ENCODE data around the gene MCL1.
"Not testable (repeated sequence)": the region's sequence is repeated elsewhere in the genome, so short reads cannot be mapped to it uniquely, and the experiment has no call there.

MCL1 gene

DNA sequence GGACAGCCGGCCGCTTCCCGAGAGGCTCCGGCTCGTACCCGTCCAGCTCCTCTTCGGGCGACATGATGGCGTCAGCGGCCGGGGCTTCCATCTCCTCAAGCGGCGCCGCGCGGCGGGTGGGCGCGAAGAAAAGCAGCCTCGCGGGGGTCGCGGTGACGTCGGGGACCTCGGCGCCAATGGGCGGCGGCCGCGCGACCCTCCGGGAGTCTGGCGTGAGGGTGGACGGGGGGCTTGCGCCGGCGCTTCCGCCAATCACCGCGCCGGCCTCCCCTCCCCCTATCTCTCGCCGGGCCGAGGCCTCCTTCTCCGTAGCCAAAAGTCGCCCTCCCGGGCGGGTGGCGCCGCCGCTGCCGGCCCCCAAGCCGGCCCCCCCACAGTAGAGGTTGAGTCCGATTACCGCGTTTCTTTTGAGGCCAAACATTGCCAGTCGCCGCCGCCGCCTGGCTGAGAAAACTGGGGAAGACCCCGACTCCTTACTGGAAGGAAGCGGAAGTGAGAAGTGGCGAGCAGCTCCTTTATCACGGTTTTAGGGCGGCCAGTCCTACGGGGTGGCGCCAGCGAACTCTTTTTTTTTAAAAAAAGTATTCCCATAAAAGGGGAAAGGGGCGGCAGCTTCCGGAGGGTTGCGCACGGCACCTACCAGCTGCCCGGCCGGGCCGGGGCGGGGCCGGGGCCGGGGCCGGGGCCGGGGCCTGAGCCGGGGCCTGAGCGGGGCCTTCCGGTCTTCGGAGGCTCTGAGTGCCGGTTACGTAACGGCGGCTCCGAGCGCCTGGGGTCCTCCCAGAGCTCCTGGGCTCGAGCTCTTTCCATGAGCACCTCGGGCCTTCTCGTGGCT is at the start of gene MCL1:
MCL1 (minus strand) TSS at position 501 of the 835 bp plus-strand sequence; CDS start at position 421, 80 bp downstream.
- DNase-seq = peak; percentile 96

DNA sequence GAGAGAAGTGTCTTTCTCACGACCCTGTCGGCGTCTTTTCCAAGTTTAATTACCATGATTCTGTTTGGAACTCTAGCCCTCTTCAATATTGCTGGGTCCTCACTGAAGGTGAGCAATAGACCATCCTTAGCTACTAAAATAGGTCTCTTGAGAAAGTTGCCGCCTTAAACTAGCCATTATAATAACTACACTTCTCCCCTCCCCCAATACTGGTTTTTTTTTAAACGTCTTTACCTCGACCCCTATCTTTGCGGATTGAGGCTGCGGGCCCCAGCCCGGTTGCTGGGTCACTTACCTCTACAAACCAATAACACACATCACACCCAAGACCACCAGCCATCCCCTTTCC is 49.3 kb upstream of the MCL1 start:
- DNase-seq = no peak

DNA sequence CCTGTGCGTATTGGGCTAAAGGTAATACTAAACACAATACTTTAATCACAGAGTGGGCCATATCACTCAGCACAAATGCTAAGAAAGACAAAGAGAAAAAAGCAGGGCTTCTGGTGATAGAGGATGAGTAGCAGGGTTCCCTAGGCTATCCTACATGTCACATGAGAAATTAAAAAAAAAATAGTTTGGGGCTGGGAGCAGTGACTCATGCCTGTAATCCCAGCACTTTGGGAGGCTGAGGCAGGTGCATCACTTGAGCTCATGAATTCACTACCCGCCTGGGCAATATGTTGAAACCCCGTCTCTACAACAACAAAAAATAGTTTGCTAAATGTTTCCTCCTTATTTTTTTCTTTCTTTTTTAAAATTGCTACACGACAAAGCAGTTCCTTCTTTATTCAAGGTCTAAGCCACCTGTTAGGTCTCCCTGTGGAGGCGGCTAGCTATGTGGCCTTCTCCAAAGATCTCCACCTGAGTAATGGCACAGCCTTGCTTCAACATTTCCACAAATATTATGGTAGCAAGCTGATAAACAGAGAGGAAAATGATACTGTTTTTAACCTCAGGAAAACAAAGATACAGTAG is 48.5 kb upstream of the MCL1 start:
- no peak for DNase-seq

- no peak for DNase-seq
These were observed 46.7 kb upstream of the MCL1 start for GRCh38 chr1:150626150-150626549.

GRCh38 chr1:150624546-150624945 is 45.1 kb upstream of the MCL1 start:
- not testable (repeated sequence) for DNase-seq

GRCh38 chr1:150624134-150624533 is 44.7 kb upstream of the MCL1 start:
- DNase-seq = not testable (repeated sequence)

DNA sequence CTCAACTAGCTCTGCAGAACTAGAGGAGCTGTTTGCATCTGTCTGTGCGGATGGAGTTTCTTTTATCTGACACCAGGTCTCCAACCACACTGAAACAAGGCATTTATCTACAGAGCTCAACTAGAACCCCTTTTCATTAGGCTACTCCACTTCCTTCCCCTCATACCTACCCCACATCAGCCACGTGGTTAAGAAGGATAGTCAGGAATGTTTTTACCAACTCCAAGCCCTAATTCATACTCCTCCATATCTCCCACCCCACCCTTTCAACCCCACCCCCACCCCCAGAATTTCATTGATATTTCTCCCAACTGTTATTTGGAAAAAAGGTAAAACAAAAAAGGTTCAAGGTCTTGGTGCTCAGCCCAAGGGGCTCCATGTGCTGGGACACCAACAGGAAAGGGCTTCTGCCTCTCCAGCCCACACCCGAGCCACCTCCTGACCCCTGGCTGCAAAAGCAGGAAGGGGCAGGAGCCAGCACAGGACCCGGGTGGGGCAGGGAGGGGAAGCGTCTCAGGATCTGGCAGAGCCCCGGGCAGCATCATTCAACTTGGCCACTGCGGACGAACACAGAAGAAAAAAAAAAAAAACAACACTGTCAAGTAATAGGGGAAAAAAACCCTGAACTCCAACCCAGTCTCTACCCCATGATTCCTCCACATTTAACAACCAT is 43.0 kb upstream of the MCL1 start:
- no peak for DNase-seq

GRCh38 chr1:150621497-150622302 is 42.3 kb upstream of the MCL1 start:
- peak; percentile 78 for DNase-seq

DNA sequence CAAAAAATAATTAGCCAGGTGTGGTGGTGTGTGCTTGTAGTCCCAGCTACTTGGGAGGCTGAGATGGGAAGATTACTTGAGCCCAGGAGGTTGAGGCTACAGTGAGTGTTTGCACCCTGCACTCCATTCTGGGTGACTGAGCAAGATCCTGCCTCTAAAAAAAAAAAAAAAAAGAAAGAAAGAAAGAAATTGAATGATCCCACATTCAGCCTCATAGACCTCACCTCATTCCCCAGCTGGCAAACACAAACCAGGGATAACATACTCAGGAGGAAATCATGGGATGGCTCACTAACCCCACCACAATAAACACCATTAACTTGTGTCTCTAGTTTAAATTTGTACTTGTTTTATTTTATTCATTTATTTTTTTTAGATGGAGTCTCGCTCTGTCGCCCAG is 41.5 kb upstream of the MCL1 start:
- DNase-seq = no peak

DNA sequence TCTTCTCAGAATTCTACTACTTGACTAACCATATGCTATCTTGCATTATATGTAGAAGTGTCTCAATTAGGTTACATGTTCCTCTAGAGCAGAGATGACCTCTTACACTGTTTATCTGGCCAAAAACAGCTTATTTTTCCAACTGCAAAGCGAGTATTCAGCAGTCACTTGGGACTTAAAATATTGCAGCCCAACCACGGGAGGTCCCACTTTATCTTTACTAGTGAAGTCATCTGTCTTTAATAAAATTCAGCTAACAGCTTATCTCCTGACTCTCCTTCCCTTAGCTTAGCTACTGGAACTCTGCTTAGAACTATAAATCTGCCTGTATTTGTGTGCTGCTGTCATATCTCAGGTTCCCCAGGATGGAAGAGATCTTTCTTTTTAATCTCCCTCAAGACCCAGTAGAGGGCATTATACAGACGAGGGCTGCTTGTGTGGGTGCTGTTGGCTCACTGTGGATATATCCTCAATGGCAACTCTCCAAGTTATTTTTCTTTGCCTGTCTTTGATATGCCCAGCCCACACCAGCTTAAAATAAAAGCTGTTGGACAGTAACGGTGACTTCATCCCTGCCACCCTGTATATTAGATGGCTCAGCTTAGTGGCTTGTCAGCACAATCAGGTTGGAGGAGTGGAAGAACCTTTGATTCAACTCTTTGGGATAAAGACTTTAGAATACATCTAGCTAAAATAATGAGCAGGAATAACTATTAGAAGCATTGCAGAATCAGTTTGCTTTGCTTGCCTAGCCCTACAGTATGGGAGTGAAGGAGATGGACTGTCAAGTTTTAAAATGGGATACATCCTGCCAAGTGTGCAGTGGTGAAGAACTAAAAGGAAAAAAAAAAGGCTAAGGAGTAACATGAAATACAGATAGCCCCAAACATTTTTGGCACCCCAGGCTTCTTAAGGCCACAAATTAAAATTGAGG is 40.4 kb upstream of the MCL1 start:
- peak; percentile 51 for DNase-seq

- peak; percentile 36 for DNase-seq
These were observed 36.2 kb upstream of the MCL1 start for GRCh38 chr1:150615346-150616201.

DNA sequence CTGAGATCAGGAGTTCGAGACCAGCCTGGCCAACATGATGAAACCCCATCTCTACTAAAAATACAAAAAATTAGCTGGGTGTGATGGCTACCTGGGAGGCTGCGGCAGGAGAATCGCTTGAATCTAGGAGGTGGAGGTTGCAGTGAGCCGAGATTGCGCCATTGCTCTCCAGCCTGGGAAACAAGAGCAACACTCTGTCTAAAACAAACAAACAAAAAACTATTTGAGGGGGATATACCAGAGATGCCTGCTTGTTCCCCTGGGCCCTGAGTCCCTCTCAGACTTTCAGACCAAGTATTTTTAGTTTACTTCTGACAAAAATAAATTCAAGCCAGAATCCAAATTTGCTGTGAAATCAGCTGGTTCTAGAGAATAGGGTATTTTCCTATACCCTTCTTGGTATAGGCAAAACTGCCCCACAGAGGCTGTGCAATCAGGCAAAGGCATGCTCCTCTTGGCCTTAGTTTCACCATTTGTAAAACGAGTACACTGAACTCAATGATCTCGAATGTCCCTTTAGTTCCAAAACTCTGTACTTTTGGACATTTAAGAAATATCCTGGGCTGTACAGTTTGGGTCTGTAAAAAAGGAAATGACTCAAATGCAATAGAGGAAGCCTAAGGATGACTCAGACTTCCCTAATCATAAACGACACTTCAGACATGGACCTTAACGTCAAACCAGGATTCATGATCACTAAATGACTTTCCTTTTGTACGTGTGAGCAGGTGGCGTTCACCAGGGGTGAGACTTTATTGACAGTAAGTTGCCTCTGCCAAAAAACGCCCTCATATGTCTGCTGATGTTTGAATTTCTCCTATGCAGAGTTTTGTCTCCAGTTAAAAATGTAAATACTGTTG is 33.9 kb upstream of the MCL1 start:
- peak; percentile 72 for DNase-seq

GRCh38 chr1:150612014-150612345 is 32.6 kb upstream of the MCL1 start:
- DNase-seq = no peak

- DNase-seq = no peak
These were observed 31.2 kb upstream of the MCL1 start for GRCh38 chr1:150610576-150610975.

- no peak for DNase-seq
These were observed 30.3 kb upstream of the MCL1 start for GRCh38 chr1:150609732-150610131.

- no peak for DNase-seq
These were observed 27.2 kb upstream of the MCL1 start for GRCh38 chr1:150606463-150607142.

DNA sequence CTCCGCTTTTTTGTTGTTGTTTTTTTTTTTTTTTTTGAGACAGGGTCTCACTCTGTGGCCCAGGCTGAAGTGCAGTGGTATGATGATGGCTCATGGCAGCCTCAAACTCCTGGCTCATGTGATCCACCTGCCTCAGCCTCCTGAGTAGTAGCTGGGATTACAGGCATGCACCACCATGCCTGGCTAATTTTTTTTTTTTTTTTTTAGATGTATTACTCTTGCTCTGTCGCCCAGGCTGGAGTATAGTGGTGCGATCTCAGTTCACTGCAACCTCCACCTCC is 26.0 kb upstream of the MCL1 start:
- not testable (repeated sequence) for DNase-seq

GRCh38 chr1:150604226-150604588 is 24.8 kb upstream of the MCL1 start:
- no peak for DNase-seq

DNA sequence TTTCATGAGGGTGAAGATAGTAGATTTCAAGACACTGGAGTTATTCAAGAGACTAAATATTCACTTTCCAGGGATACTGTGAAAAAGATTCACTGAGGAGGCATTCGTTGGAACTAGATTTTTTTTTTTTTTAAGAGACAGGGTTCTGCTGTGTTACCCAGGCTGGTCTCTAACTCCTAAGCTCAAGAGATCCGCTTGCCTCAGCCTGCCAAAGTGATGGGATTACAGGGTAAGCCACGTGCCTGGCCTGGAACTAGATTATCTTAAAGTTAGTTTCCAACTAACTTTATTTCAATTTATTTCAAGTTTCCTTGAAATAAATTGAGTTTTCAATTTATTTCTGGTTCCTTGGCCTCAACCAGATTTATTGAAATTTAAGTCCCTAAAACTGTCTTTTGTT is 24.3 kb upstream of the MCL1 start:
- no peak for DNase-seq

DNA sequence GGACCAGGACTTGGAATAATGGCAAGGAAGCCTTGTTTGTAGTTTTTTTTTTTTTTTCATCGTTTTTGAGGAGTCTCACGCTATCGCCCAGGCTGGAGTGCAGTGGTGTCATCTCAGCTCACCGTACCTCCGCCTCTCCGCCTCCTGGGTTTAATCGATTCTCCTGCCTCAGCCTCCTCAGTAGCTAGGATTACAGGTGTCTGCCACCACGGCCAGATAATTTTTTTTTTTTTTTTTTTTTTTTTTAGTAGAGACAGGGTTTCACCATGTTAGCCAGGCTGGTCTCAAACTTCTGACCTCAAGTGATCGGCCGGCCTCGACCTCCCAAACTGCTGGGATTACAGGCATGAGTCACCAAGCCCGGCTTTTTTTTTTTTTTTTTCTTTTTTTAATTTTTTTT is 23.0 kb upstream of the MCL1 start:
- not testable (repeated sequence) for DNase-seq
